Fibroblast of skin of abdomen (primary cell): Measurements from ENCODE around the gene ZWILCH.
"Not testable (repeated sequence)": the region's sequence is repeated elsewhere in the genome, so short reads cannot be mapped to it uniquely, and the experiment has no call there.

ENCODE experiments used
- DNase-seq: peaks from one replicate; pipeline ENCODE4 v3.0.0-alpha.2; 2013

The ZWILCH gene

GRCh38 chr15:66586155-66586976, 81.2 kb downstream of the ZWILCH start:
- DNase-seq: no peak

GRCh38 chr15:66587020-66587419, 81.9 kb downstream of the ZWILCH start:
- no peak for DNase-seq

GRCh38 chr15:66587749-66588148, 82.6 kb downstream of the ZWILCH start:
- DNase-seq: no peak

- DNase-seq: no peak
These were observed 83.4 kb downstream of the ZWILCH start for GRCh38 chr15:66588537-66588936.

- no peak for DNase-seq
These were observed 83.8 kb downstream of the ZWILCH start for GRCh38 chr15:66588971-66589370.

- not testable (repeated sequence) for DNase-seq
These were observed 84.3 kb downstream of the ZWILCH start for GRCh38 chr15:66589429-66589828.

- no peak for DNase-seq
These were observed 85.3 kb downstream of the ZWILCH start for GRCh38 chr15:66590435-66590834.

GRCh38 chr15:66591322-66591862, 86.3 kb downstream of the ZWILCH start:
- no peak for DNase-seq

GRCh38 chr15:66592505-66593218, 87.5 kb downstream of the ZWILCH start:
- DNase-seq: no peak

GRCh38 chr15:66593219-66593780, 88.2 kb downstream of the ZWILCH start:
- DNase-seq: no peak

- DNase-seq: no peak
These were observed 89.2 kb downstream of the ZWILCH start for GRCh38 chr15:66594344-66594743.

- DNase-seq: no peak
These were observed 89.7 kb downstream of the ZWILCH start for GRCh38 chr15:66594836-66595235.

GRCh38 chr15:66595332-66595731, 90.2 kb downstream of the ZWILCH start:
- no peak for DNase-seq

- peak; percentile 65 for DNase-seq
These were observed 90.9 kb downstream of the ZWILCH start for GRCh38 chr15:66595931-66596545.

GRCh38 chr15:66598095-66598815, 93.1 kb downstream of the ZWILCH start:
- no peak for DNase-seq
